Hair follicle dermal papilla cell (primary cell): ENCODE measurements around the gene KRTAP11-1. TPM values are rescaled to one million over a fixed set of nuclear protein-coding genes. Genes with fewer than 3 reads are reported as not detected.

ENCODE experiments used
- total RNA-seq: library from RNA; depleted of rRNA; stranded (reverse); fragments of >200 nt; gene quantifications from 2 replicates; pipeline ENCODE4 v1.2.3, GENCODE V29; 2012

The KRTAP11-1 gene
- not detected in 2 replicates for total RNA-seq

GRCh38 chr21:30881480-30881879 is at the start of gene KRTAP11-1:
Gene KRTAP11-1 (minus strand): TSS chr21:30881580. CDS start chr21:30881524, 56 bp downstream.

Other genes starting within 250 kb of the KRTAP11-1 start
- gene KRTAP20-2, start 246.4 kb downstream of the KRTAP11-1 start, total RNA-seq: not detected in 2 replicates
- gene KRTAP20-3, start 238.7 kb downstream of the KRTAP11-1 start, total RNA-seq: not detected in 2 replicates
- not detected in 2 replicates for gene KRTAP21-3, start 162.8 kb downstream of the KRTAP11-1 start, total RNA-seq
- not detected in 2 replicates for gene KRTAP21-2, start 134.3 kb downstream of the KRTAP11-1 start, total RNA-seq
- gene KRTAP21-1, start 126.2 kb downstream of the KRTAP11-1 start, total RNA-seq: not detected in 2 replicates
- not detected in 2 replicates for gene KRTAP8-1, start 68.3 kb downstream of the KRTAP11-1 start, total RNA-seq
- gene KRTAP7-1, start 51.8 kb downstream of the KRTAP11-1 start, total RNA-seq: not detected in 2 replicates
- not detected in 2 replicates for gene KRTAP19-8, start 156.9 kb upstream of the KRTAP11-1 start, total RNA-seq